Stimulated activated CD4-positive, alpha-beta T cell treated with anti-CD3 and anti-CD28 coated beads, Interleukin-1b, Interleukin-23, amount 100 ng/mL, for 1 hour (primary cell): ENCODE measurements around the gene USP48.
"Not testable (repeated sequence)": the region's sequence is repeated elsewhere in the genome, so short reads cannot be mapped to it uniquely, and the experiment has no call there.

Source experiments
- DNase-seq, 2 donors: peaks; one replicate each; pipeline ENCODE4 v3.0.0-alpha.2; 2020; ENCODE audit warnings: low read depth in 2 of 2

USP48 gene

GRCh38 chr1:21782868-21783678 lies at the start of gene USP48:
Gene USP48, minus strand, starts transcription at chr1:21783149. Its CDS starts 192 bp downstream, at chr1:21782957.
- DNase-seq = peak; percentile 91 to 96

- no peak for DNase-seq
Observed at GRCh38 chr1:21831454-21831970, 48.6 kb upstream of the USP48 start.

- no peak for DNase-seq
Observed at GRCh38 chr1:21830792-21831453, 48.0 kb upstream of the USP48 start.

- DNase-seq = no peak
Observed at GRCh38 chr1:21829294-21829693, 46.3 kb upstream of the USP48 start.

- DNase-seq = no peak
Observed at GRCh38 chr1:21828506-21829210, 45.7 kb upstream of the USP48 start.

- DNase-seq = no peak
Observed at GRCh38 chr1:21828075-21828474, 45.1 kb upstream of the USP48 start.

GRCh38 chr1:21827141-21827679 lies 44.3 kb upstream of the USP48 start:
- DNase-seq = no peak

- DNase-seq = not testable (repeated sequence)
Observed at GRCh38 chr1:21826694-21827093, 43.7 kb upstream of the USP48 start.

GRCh38 chr1:21825393-21825792 lies 42.4 kb upstream of the USP48 start:
- no peak for DNase-seq

- no peak for DNase-seq
Observed at GRCh38 chr1:21824926-21825325, 42.0 kb upstream of the USP48 start.

GRCh38 chr1:21823980-21824702 lies 41.2 kb upstream of the USP48 start:
- no peak for DNase-seq

GRCh38 chr1:21823206-21823979 lies 40.4 kb upstream of the USP48 start:
- no peak for DNase-seq

- DNase-seq = no peak
Observed at GRCh38 chr1:21822349-21822748, 39.4 kb upstream of the USP48 start.

GRCh38 chr1:21821385-21822019 lies 38.6 kb upstream of the USP48 start:
- DNase-seq = no peak

- no peak for DNase-seq
Observed at GRCh38 chr1:21820597-21821232, 37.8 kb upstream of the USP48 start.

GRCh38 chr1:21818656-21819055 lies 35.7 kb upstream of the USP48 start:
- peak in 1 of 2 donors; percentile 10 for DNase-seq

- DNase-seq = no peak
Observed at GRCh38 chr1:21816602-21817302, 33.8 kb upstream of the USP48 start.

GRCh38 chr1:21815724-21816321 lies 32.9 kb upstream of the USP48 start:
- no peak for DNase-seq
